Central memory CD8-positive, alpha-beta T cell (primary cell): ENCODE data around the gene TTC38.
A peak's percentile ranks its signal among the peaks of the same experiment; 100 is the strongest.

ENCODE experiments used
- ATAC-seq: fragments of 150-1000 bp; cut with Tn5 transposase; replicated peaks from 2 replicates; pipeline ENCODE4 v1.10.0; 2022; ENCODE audit warnings: mild to moderate bottlenecking, moderate FRiP score, moderate number of reproducible peaks; ENCODE audit not compliant: poor library complexity, severe bottlenecking; ENCODE audit errors: extremely low read depth
- DNase-seq, 2 donors: peaks; one replicate each; pipeline ENCODE4 v3.0.0; 2021; ENCODE audit warnings: low spot score in 2 of 2
- H3K27ac Mint-ChIP-seq: one replicate; pipeline ENCODE4 v1.8.0; 2022; ENCODE audit warnings: low read depth, mild to moderate bottlenecking, moderate library complexity, mixed read lengths
- H3K27me3 Mint-ChIP-seq: one replicate; pipeline ENCODE4 v1.8.0; 2022; ENCODE audit warnings: mixed read lengths
- H3K36me3 Mint-ChIP-seq: one replicate; pipeline ENCODE4 v1.8.0; 2022; ENCODE audit warnings: mild to moderate bottlenecking, moderate library complexity, mixed read lengths; ENCODE audit not compliant: insufficient read depth
- H3K4me1 Mint-ChIP-seq: one replicate; pipeline ENCODE4 v1.8.0; 2022; ENCODE audit warnings: mixed read lengths
- H3K4me3 Mint-ChIP-seq: one replicate; pipeline ENCODE4 v1.8.0; 2022; ENCODE audit warnings: mild to moderate bottlenecking, moderate library complexity, mixed read lengths
- H3K9me3 Mint-ChIP-seq: one replicate; pipeline ENCODE4 v1.8.0; 2022; ENCODE audit warnings: mixed read lengths

The TTC38 gene

GRCh38 chr22:46286941-46287872, 19.4 kb downstream of the TTC38 start:
- H3K9me3 Mint-ChIP-seq = no peaks in the 10 kb centered on the region
- H3K36me3 Mint-ChIP-seq = peaks cover 49% of the 10 kb centered on the region
- ATAC-seq (no peak), DNase-seq (no peak)
- H3K4me3 Mint-ChIP-seq = peak overlapping the region; percentile 76
- peaks cover 47% of the 10 kb centered on the region for H3K4me1 Mint-ChIP-seq
- peak overlapping the region; percentile 93 for H3K27ac Mint-ChIP-seq
- H3K27me3 Mint-ChIP-seq = no peaks in the 10 kb centered on the region

GRCh38 chr22:46287873-46288751, 20.3 kb downstream of the TTC38 start:
- peaks cover 53% of the 10 kb centered on the region for H3K36me3 Mint-ChIP-seq
- no peaks in the 10 kb centered on the region for H3K27me3 Mint-ChIP-seq
- H3K4me1 Mint-ChIP-seq = peaks cover 52% of the 10 kb centered on the region
- peak overlapping the region; percentile 93 for H3K27ac Mint-ChIP-seq
- no peaks in the 10 kb centered on the region for H3K9me3 Mint-ChIP-seq
- H3K4me3 Mint-ChIP-seq = peak overlapping the region; percentile 76
- ATAC-seq = peak; percentile 57
- DNase-seq = peak in 1 of 2 donors; percentile 42

GRCh38 chr22:46288846-46289243, 21.0 kb downstream of the TTC38 start:
- ATAC-seq (no peak), DNase-seq (no peak)
- Mint-ChIP-seq H3K4me1 (peaks cover 56% of the 10 kb centered on the region), H3K27me3 (no peaks in the 10 kb centered on the region), H3K27ac (peak overlapping the region; percentile 93), H3K4me3 (peak overlapping the region; percentile 79), H3K9me3 (no peaks in the 10 kb centered on the region), H3K36me3 (peaks cover 54% of the 10 kb centered on the region)

GRCh38 chr22:46289244-46289891, 21.6 kb downstream of the TTC38 start:
- H3K27me3 Mint-ChIP-seq = no peaks in the 10 kb centered on the region
- DNase-seq (peak; percentile 33 to 74), ATAC-seq (peak; percentile 77)
- no peaks in the 10 kb centered on the region for H3K9me3 Mint-ChIP-seq
- H3K4me1 Mint-ChIP-seq = peaks cover 52% of the 10 kb centered on the region
- H3K36me3 Mint-ChIP-seq = peaks cover 51% of the 10 kb centered on the region
- H3K4me3 Mint-ChIP-seq = peak overlapping the region; percentile 79
- peak overlapping the region; percentile 93 for H3K27ac Mint-ChIP-seq

GRCh38 chr22:46290121-46290842, 22.5 kb downstream of the TTC38 start:
- H3K36me3 Mint-ChIP-seq = peaks cover 49% of the 10 kb centered on the region
- H3K27ac Mint-ChIP-seq = peak overlapping the region; percentile 93
- no peaks in the 10 kb centered on the region for H3K9me3 Mint-ChIP-seq
- no peak for ATAC-seq
- peaks cover 57% of the 10 kb centered on the region for H3K4me1 Mint-ChIP-seq
- H3K27me3 Mint-ChIP-seq = no peaks in the 10 kb centered on the region
- peak overlapping the region; percentile 79 for H3K4me3 Mint-ChIP-seq
- no peak for DNase-seq

GRCh38 chr22:46290843-46291785, 23.3 kb downstream of the TTC38 start:
- H3K4me3 Mint-ChIP-seq = peak overlapping the region; percentile 79
- no peaks in the 10 kb centered on the region for H3K27me3 Mint-ChIP-seq
- H3K36me3 Mint-ChIP-seq = peaks cover 43% of the 10 kb centered on the region
- no peaks in the 10 kb centered on the region for H3K9me3 Mint-ChIP-seq
- peak overlapping the region; percentile 93 for H3K27ac Mint-ChIP-seq
- no peak for ATAC-seq
- DNase-seq = no peak
- peaks cover 65% of the 10 kb centered on the region for H3K4me1 Mint-ChIP-seq

- Mint-ChIP-seq H3K27me3 (no peaks in the 10 kb centered on the region), H3K27ac (peak overlapping the region; percentile 93), H3K4me3 (peak overlapping the region; percentile 25), H3K9me3 (no peaks in the 10 kb centered on the region), H3K36me3 (peaks cover 46% of the 10 kb centered on the region), H3K4me1 (peaks cover 72% of the 10 kb centered on the region)
- ATAC-seq (no peak), DNase-seq (no peak)
These were observed 24.4 kb downstream of the TTC38 start for GRCh38 chr22:46292173-46292572.

GRCh38 chr22:46292732-46293131, 24.9 kb downstream of the TTC38 start:
- H3K36me3 Mint-ChIP-seq = peaks cover 46% of the 10 kb centered on the region
- no peaks in the 10 kb centered on the region for H3K27me3 Mint-ChIP-seq
- H3K9me3 Mint-ChIP-seq = no peaks in the 10 kb centered on the region
- peak overlapping the region; percentile 25 for H3K4me3 Mint-ChIP-seq
- DNase-seq (no peak), ATAC-seq (no peak)
- H3K4me1 Mint-ChIP-seq = peaks cover 72% of the 10 kb centered on the region
- peak overlapping the region; percentile 93 for H3K27ac Mint-ChIP-seq

GRCh38 chr22:46293577-46294260, 25.9 kb downstream of the TTC38 start:
- Mint-ChIP-seq H3K4me1 (peaks cover 65% of the 10 kb centered on the region), H3K4me3 (peak overlapping the region; percentile 40), H3K36me3 (peaks cover 39% of the 10 kb centered on the region), H3K27ac (peak overlapping the region; percentile 83), H3K27me3 (no peaks in the 10 kb centered on the region), H3K9me3 (no peaks in the 10 kb centered on the region)
- no peak for ATAC-seq
- no peak for DNase-seq

- DNase-seq (no peak), ATAC-seq (no peak)
- no peaks in the 10 kb centered on the region for H3K9me3 Mint-ChIP-seq
- peak overlapping the region; percentile 99 for H3K27ac Mint-ChIP-seq
- peaks cover 38% of the 10 kb centered on the region for H3K36me3 Mint-ChIP-seq
- H3K27me3 Mint-ChIP-seq = no peaks in the 10 kb centered on the region
- H3K4me3 Mint-ChIP-seq = peak overlapping the region; percentile 96
- peaks cover 60% of the 10 kb centered on the region for H3K4me1 Mint-ChIP-seq
These were observed 27.0 kb downstream of the TTC38 start for GRCh38 chr22:46294784-46295183.
